Measurements from ENCODE around the gene ARHGAP22.

ARHGAP22 gene

GRCh38 chr10:48533540-48533939, 71.3 kb downstream of the ARHGAP22 start:
- DNase-seq (ENCODE audit: low read depth, low spot score) = no peak

- no peak for DNase-seq (ENCODE audit: low read depth, low spot score)
Measured at GRCh38 chr10:48531486-48531885, 73.4 kb downstream of the ARHGAP22 start.

- DNase-seq (ENCODE audit: low read depth, low spot score) = no peak
Measured at GRCh38 chr10:48529331-48529730, 75.5 kb downstream of the ARHGAP22 start.

- DNase-seq (ENCODE audit: low read depth, low spot score) = no peak
Measured at GRCh38 chr10:48527756-48528155, 77.1 kb downstream of the ARHGAP22 start.

GRCh38 chr10:48526846-48527505, 77.9 kb downstream of the ARHGAP22 start:
- no peak for DNase-seq (ENCODE audit: low read depth, low spot score)

- no peak for DNase-seq (ENCODE audit: low read depth, low spot score)
Measured at GRCh38 chr10:48526011-48526821, 78.7 kb downstream of the ARHGAP22 start.

- no peak for DNase-seq (ENCODE audit: low read depth, low spot score)
Measured at GRCh38 chr10:48525113-48525512, 79.8 kb downstream of the ARHGAP22 start.

GRCh38 chr10:48523820-48524758, 80.8 kb downstream of the ARHGAP22 start:
- no peak for DNase-seq (ENCODE audit: low read depth, low spot score)

- no peak for DNase-seq (ENCODE audit: low read depth, low spot score)
Measured at GRCh38 chr10:48523212-48523819, 81.6 kb downstream of the ARHGAP22 start.

GRCh38 chr10:48522011-48522765, 82.7 kb downstream of the ARHGAP22 start:
- no peak for DNase-seq (ENCODE audit: low read depth, low spot score)

GRCh38 chr10:48520594-48520993, 84.3 kb downstream of the ARHGAP22 start:
- DNase-seq (ENCODE audit: low read depth, low spot score) = no peak

GRCh38 chr10:48520184-48520506, 84.7 kb downstream of the ARHGAP22 start:
- DNase-seq (ENCODE audit: low read depth, low spot score) = no peak

- DNase-seq (ENCODE audit: low read depth, low spot score) = no peak
Measured at GRCh38 chr10:48519481-48520183, 85.2 kb downstream of the ARHGAP22 start.

GRCh38 chr10:48518986-48519385, 85.9 kb downstream of the ARHGAP22 start:
- DNase-seq (ENCODE audit: low read depth, low spot score) = no peak

GRCh38 chr10:48517911-48518811, 86.7 kb downstream of the ARHGAP22 start:
- no peak for DNase-seq (ENCODE audit: low read depth, low spot score)

- no peak for DNase-seq (ENCODE audit: low read depth, low spot score)
Measured at GRCh38 chr10:48517482-48517881, 87.4 kb downstream of the ARHGAP22 start.

GRCh38 chr10:48516911-48517310, 88.0 kb downstream of the ARHGAP22 start:
- DNase-seq (ENCODE audit: low read depth, low spot score) = no peak

- DNase-seq (ENCODE audit: low read depth, low spot score) = no peak
Measured at GRCh38 chr10:48514916-48515315, 90.0 kb downstream of the ARHGAP22 start.

GRCh38 chr10:48514255-48514654, 90.6 kb downstream of the ARHGAP22 start:
- DNase-seq (ENCODE audit: low read depth, low spot score) = no peak
